ENCODE data around the gene BUD13.
A peak's percentile ranks its signal among the peaks of the same experiment; 100 is the strongest.

Gene BUD13

DNA sequence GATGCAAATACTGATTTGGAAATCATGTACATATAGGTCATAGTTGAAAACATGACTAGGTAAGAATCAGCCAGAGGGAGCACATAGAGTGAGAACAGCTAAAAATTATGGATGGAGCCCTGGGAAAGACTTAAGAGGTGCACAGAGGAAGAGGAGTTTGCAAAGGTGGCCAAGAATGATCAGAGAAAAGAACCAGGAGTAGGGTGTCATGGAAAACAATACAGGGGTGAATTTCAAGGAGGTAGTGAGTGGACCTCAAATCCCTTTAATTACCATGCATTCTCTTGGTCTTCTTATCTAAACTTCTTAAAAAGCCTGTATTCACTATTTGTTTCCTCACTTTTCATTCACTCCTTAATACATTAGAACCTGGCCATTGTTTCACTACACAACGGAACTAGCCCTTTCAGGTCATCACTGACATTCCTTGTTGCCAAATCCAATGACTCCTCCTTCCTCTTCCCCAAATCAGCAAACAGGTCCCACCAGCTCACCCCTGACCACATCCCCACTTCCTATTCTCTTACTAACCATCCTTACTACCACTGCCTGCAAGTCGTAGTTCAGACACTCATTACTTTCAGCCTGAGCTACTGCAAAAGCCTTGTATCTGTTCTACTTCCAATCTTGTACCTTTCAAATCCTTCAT is 22.6 kb downstream of the BUD13 start:
- DNase-seq (ENCODE audit: low spot score): no peak

DNA sequence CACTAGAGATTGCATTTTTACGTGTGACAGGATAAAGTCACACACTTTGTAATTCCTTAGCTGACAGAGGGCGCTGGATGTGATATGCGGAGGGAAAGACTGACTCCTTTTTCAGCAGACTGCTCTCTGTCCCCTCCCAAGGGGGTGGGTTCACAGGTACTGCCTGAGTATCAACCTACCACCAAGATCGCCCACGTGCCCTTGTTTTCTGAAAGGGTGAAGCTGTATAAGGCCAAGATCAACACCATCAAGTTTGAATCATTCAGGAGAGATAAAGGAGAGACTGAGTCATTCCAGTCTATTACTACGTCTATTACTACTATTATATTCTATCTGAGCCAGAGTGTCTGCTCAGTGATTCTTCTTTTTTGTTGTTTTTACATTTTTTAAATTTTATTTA is 30.7 kb downstream of the BUD13 start:
- DNase-seq (ENCODE audit: low spot score): no peak

GRCh38 chr11:116740741-116741140 is 32.0 kb downstream of the BUD13 start:
- no peak for DNase-seq (ENCODE audit: low spot score)

DNA sequence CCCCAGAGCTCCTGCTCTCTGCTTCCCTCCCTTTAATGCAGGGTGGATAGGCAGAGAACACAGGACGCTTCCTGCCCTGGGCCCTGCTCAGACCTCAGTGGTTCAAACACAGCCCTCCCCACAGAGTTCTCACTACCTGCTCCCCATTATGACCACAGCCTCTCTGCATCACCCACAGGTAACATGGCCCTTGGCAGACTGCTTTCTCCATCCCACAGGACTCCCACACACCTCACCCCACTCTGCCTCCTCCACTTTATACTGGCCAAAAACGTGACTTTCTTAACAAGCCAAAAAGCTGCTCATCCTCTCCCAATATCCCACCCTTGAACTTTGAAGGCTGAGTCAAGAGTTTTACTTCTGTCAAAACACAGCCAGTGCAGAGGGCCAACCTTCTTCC is 33.8 kb downstream of the BUD13 start:
- no peak for DNase-seq (ENCODE audit: low spot score)

DNA sequence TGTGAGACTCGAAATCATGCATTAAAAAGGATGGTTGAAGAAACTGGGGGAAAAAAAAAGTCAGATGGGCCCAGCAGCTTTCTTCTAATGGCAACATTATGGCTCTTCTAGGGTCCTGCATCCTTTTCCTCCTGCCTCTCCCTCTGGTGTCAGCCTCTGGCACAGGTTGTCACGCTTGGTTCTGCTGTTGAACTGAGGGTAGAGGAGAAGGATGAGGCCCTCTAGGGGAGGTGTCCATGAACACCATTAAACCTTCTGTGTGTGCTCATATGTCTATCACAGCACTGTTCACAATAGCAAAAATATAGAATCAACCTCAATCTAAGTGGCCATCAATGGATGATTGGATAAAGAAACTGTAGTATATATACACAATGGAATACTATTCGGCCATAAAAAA is 36.0 kb downstream of the BUD13 start:
- DNase-seq (ENCODE audit: low spot score): no peak

GRCh38 chr11:116733969-116734508 is 38.7 kb downstream of the BUD13 start:
- DNase-seq (ENCODE audit: low spot score): no peak

DNA sequence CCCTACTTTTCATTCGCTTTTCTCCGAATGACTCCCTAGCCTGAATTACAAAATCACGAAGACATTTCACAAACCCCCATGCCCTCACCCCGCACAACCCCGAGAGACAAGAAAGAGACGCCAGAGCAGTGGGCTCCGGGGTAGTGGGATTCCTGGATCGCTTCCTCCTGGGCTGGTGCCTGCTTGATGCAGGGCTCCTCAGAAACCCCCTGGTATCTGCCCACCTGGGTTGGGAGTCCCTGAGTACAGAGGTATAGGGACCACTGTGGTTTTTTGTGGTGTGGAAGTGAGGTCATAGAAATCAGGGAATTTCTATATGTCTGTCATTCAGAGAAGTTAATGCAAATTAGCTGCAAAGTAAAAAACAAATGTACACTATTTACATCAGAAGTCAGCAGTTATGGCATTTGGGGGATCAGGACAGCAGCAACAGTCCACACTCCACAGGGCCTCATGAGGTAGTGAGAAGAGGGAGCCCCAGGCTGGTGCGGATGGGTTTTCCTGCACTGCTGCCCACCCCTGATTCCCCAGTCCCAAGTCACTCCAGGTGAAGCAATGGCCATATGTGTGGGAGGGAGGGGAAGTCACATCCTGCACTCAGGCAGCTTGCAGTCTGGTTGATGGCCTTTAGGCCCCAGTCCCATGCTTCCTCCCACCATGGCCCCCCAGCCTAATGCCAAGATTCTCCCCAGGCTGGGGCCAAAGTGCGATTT is 39.6 kb downstream of the BUD13 start:
- DNase-seq (ENCODE audit: low spot score): no peak

- DNase-seq (ENCODE audit: low spot score): peak; percentile 89
These were observed 40.3 kb downstream of the BUD13 start for GRCh38 chr11:116732271-116733042.

DNA sequence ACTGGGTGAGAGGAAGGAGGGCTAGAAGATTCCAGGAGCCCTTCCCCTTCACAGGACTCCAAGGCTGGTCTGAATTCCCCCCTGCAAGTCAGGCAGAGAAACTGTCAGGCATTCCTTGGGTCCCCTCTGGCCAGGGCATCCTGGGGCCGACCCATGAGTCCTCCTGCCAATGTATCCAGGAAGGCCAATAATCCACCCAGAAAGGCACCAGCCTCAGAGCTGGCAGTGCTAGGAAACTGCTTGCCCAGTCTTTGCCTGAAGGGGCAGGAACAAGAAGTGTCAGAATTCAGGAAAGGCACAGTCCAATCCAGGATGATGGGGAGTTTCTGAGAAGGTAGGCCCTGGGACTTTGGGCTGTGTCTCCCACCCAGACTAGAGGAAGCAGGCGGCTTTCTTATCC is 41.0 kb downstream of the BUD13 start:
- no peak for DNase-seq (ENCODE audit: low spot score)

- DNase-seq (ENCODE audit: low spot score): no peak
These were observed 41.6 kb downstream of the BUD13 start for GRCh38 chr11:116731097-116731761.

- DNase-seq (ENCODE audit: low spot score): no peak
These were observed 42.2 kb downstream of the BUD13 start for GRCh38 chr11:116730601-116731000.

DNA sequence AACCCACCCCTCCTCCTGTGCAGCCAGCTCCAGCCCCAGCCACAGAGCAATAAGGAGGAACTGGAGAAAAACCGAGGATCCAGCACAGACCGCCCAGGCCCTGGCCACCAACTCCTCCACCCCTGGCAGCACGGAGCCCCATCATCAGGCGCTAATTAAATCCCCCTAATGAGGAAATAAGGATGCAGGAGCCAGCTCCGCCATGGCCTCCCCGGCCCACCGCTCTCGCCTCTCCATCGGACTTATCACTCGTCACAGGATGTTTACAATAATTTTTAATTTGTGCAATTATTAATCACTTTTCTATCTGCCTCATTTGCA is 42.6 kb downstream of the BUD13 start:
- DNase-seq (ENCODE audit: low spot score): no peak

GRCh38 chr11:116729501-116730240 is 43.1 kb downstream of the BUD13 start:
- no peak for DNase-seq (ENCODE audit: low spot score)

DNA sequence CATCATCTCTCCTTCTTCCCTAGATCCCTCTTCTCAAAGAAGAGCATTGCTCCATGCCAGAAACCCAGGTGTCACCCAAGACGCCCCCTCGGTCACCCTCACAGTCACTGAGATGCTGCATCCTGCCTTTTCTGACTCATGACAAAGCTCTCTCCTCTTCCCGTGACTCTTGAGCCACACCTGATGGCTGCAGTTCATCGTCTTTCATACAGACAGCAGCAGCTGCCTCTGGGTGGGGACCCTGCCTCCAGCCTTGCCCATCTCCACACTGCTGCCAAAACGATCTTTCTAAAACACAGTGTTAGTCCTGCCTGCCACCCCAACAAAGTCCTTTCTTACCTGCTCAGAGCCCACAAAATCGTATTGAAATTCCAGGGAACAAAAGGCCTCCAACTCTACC is 44.8 kb downstream of the BUD13 start:
- no peak for DNase-seq (ENCODE audit: low spot score)

DNA sequence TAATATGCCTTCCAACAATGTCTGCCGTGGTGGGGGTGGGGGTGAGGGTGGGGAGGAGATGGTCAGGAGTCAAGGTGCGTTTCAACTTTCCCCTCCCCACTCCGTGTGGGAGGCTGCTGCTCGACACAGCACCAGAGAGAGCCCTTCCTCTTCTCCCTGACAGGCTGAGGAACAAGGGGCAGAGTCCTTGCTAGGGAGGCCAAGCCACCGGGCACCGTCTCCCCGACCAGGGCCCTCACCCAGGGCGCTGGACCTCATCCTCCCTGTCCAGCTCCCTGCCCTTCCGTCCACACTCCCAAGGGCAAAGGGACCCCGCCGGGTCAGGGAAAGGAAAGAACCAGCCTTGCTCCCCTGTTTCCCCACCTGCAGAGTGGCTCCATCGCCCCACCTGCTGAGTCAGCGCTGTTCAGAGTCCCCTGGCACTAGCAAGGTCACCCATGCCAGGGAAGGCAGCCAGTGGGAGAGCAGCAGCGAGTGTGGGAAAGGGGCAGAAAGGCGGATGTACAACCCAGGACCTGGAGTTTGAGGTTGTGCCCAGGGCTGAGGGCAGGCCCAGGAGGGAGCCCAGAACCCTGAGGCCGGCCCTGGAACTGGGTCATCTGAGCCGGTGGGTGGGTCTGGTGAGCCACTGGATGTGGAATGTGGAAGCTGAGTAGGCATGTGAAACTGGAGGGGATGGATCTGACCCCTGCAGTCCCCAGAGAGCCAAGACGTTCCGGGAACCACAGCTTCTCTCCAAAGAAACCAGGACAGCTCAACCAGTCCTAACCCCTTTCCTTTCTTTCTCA is 47.2 kb downstream of the BUD13 start:
- DNase-seq (ENCODE audit: low spot score): no peak

DNA sequence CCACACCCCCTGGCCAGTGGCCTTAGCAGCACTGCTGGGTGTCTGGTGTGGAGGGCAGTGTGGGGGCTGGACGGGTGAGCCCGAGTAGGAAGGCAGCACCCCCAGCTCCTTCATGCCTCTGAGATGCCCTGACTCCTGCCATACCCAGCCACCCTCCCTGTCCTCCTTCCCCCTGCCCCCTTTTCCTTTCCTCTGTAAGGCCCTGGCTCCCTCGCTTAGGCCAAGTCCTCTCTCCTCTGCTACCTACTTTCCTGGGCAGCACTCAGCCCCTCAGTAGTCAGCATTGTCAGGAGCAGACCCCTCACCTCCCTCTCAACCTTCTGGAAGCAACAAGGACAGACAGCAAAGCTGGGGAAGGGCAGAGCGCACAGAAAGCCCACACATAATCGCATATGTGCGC is 48.0 kb downstream of the BUD13 start:
- DNase-seq (ENCODE audit: low spot score): no peak

DNA sequence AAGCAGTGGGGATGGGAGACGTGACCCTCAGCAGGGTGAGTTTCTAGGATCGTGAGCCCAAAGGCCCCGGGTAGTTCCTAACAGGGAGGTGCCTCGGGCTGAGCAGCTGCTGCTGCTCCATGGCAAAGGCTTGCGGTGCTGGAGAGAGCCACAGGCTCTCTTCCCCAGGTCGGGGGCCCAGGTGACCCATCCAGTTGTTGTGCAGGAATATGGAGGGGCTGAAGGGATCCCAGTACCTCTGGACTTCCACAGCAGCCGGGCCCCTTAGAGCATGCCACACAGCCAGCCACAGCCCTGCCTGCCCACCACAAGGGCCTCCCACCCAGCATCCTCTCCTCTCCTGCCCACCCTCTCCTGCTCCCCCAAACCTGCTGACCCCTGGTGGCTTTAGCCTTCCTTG is 49.3 kb downstream of the BUD13 start:
- DNase-seq (ENCODE audit: low spot score): no peak

DNA sequence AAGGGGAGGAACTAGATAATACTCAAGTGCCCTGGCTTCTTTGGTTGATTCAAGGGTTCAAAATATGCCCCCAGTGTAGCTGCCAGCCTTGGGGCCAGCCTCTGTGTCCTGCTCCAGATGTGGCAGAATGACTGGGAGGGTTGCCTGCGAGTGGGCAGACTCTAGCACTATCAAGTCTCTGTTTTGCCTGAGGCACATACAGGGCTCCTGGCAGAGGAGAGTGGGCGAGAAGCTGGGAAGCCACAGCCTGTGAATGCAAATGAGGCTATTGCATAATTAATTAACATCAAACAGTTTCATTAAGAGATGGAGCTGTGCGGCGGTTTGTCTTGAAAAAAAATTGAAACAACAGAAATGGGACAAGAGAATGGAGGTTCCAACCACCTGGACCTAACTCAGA is 50.8 kb downstream of the BUD13 start:
- DNase-seq (ENCODE audit: low spot score): no peak

GRCh38 chr11:116720895-116721294 is 51.9 kb downstream of the BUD13 start:
- DNase-seq (ENCODE audit: low spot score): no peak

GRCh38 chr11:116718955-116719501 is 53.8 kb downstream of the BUD13 start:
- DNase-seq (ENCODE audit: low spot score): no peak

DNA sequence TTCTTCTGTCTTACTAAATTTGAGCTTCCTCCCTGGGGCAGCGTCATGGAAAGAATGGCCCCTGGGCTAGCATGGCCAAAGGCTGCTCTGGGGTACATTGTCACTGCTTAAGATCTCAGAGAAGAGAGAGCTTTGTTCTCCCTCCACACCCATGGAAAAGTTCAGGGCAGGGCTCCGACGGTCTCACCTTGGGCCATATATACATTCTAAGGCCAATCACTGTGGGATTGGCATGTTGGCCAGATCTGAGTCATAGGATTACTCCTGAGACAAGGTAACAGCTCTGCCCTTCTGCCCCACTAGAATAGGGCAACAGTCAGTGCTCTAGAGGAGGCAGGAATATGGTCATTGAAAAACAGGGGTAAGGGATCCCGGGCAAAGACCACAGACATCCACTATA is 56.2 kb downstream of the BUD13 start:
- no peak for DNase-seq (ENCODE audit: low spot score)
